K562 (cell line): Measurements from ENCODE around the gene SLC16A5.

Source experiments
- CCNT2 ChIP-seq: IDR thresholded peaks from 2 replicates; pipeline ENCODE4 v1.6.1; 2011; ENCODE audit warnings: borderline replicate concordance, low read depth, mild to moderate bottlenecking, moderate library complexity, mixed read lengths, low read length; ENCODE audit not compliant: insufficient read length; ENCODE audit errors: extremely low read depth
- EWSR1 ChIP-seq: fragments of 450-650 bp; IDR thresholded peaks from 2 replicates; pipeline ENCODE4 v1.6.1; 2018; ENCODE audit warnings: borderline replicate concordance, mild to moderate bottlenecking, low read depth, moderate library complexity; ENCODE audit not compliant: partially characterized antibody
- FOXK1 ChIP-seq: sonication (generic); formaldehyde crosslinking; IDR thresholded peaks from 2 replicates; pipeline ENCODE4 v1.8.0; 2022; ENCODE audit warnings: missing genetic modification reagents, mild to moderate bottlenecking, borderline replicate concordance
- KDM2B ChIP-seq: fragments of 250-450 bp; sonication (Bioruptor Pico); IDR thresholded peaks from 2 replicates; pipeline ENCODE4 v1.8.0; 2021; ENCODE audit warnings: mild to moderate bottlenecking, moderate library complexity
- TCF3 ChIP-seq: sonication (generic); formaldehyde crosslinking; IDR thresholded peaks from 2 replicates; pipeline ENCODE4 v1.4.0; 2020; ENCODE audit warnings: mild to moderate bottlenecking, missing genetic modification reagents
- ZNF263 ChIP-seq: sonication (generic); formaldehyde crosslinking; IDR thresholded peaks from 2 replicates; pipeline ENCODE4 v1.8.0; 2022; ENCODE audit warnings: mild to moderate bottlenecking, missing genetic modification reagents, borderline replicate concordance
- ZNF384 ChIP-seq: IDR thresholded peaks from 2 replicates; pipeline ENCODE4 v1.6.1; 2012; ENCODE audit warnings: low read depth, low read length, improper control_type of control experiment
- TF ChIP-seq, protein P1 (sequence below), 3 experiments: IDR thresholded peaks in 2 of 3; conservative IDR thresholded peaks in 1 of 3; 2 replicates each; pipeline ENCODE4 v1.5.1; 2011 to 2012; ENCODE audit warnings: low read length in 3 of 3, mild to moderate bottlenecking in 3 of 3, control low read depth in 2 of 3, improper control_type of control experiment in 1 of 3, inconsistent platforms in 1 of 3, low read depth in 1 of 3, mixed read lengths in 1 of 3, moderate library complexity in 1 of 3; ENCODE audit not compliant: insufficient read depth in 2 of 3
- TF ChIP-seq, protein P2 (sequence below): sonication (generic); formaldehyde crosslinking; IDR thresholded peaks from 2 replicates; pipeline ENCODE4 v1.8.0; 2022; ENCODE audit warnings: mild to moderate bottlenecking, missing genetic modification reagents
- TF ChIP-seq, protein P3 (sequence below): fragments of 450-650 bp; IDR thresholded peaks from 2 replicates; pipeline ENCODE4 v1.6.1; 2017; ENCODE audit warnings: antibody characterized with exemption, mild to moderate bottlenecking

DNA sequence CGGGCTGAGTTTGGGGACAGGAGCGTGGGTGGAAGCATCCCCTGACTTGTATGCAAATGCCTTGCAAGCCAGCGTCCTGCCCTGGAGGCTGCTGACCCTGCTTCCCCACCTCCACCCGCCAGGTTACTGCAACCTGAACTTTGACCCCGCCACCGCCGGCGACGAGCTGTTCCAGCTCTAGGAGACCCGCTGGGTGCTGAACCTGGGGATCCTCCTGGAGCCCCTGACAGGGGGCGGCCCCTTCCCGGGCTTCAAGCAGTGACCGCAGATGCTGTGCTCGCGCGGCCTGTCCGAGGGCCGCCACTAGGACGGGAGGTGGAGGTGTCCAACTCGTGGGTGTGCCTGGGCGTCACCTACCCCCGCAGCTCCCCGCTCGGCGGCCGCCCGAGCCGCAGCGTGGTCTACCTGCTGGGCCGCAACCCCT, 10.7 kb upstream of the SLC16A5 start:
- TF ChIP-seq EWSR1 (no peak), ZNF384 (no peak), FOXK1 (CRISPR knock-in tag) (no peak), TCF3 (no peak), CCNT2 (no peak), KDM2B (CRISPR knock-in tag) (no peak), ZNF263 (CRISPR knock-in tag) (no peak)
- TF ChIP-seq, protein P1, sequence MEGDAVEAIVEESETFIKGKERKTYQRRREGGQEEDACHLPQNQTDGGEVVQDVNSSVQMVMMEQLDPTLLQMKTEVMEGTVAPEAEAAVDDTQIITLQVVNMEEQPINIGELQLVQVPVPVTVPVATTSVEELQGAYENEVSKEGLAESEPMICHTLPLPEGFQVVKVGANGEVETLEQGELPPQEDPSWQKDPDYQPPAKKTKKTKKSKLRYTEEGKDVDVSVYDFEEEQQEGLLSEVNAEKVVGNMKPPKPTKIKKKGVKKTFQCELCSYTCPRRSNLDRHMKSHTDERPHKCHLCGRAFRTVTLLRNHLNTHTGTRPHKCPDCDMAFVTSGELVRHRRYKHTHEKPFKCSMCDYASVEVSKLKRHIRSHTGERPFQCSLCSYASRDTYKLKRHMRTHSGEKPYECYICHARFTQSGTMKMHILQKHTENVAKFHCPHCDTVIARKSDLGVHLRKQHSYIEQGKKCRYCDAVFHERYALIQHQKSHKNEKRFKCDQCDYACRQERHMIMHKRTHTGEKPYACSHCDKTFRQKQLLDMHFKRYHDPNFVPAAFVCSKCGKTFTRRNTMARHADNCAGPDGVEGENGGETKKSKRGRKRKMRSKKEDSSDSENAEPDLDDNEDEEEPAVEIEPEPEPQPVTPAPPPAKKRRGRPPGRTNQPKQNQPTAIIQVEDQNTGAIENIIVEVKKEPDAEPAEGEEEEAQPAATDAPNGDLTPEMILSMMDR (IDR thresholded peaks at IDR 0.05 in 2 of 3, conservative IDR thresholded peaks at IDR 0.05 in 1 of 3; ENCODE audit: insufficient read depth in 2 of 3, low read depth in 1 of 3, low read length in 3 of 3), result no peak
- TF ChIP-seq, protein P2, sequence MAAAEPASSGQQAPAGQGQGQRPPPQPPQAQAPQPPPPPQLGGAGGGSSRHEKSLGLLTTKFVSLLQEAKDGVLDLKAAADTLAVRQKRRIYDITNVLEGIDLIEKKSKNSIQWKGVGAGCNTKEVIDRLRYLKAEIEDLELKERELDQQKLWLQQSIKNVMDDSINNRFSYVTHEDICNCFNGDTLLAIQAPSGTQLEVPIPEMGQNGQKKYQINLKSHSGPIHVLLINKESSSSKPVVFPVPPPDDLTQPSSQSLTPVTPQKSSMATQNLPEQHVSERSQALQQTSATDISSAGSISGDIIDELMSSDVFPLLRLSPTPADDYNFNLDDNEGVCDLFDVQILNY (CRISPR knock-in tag), result no peak
- TF ChIP-seq, protein P3, sequence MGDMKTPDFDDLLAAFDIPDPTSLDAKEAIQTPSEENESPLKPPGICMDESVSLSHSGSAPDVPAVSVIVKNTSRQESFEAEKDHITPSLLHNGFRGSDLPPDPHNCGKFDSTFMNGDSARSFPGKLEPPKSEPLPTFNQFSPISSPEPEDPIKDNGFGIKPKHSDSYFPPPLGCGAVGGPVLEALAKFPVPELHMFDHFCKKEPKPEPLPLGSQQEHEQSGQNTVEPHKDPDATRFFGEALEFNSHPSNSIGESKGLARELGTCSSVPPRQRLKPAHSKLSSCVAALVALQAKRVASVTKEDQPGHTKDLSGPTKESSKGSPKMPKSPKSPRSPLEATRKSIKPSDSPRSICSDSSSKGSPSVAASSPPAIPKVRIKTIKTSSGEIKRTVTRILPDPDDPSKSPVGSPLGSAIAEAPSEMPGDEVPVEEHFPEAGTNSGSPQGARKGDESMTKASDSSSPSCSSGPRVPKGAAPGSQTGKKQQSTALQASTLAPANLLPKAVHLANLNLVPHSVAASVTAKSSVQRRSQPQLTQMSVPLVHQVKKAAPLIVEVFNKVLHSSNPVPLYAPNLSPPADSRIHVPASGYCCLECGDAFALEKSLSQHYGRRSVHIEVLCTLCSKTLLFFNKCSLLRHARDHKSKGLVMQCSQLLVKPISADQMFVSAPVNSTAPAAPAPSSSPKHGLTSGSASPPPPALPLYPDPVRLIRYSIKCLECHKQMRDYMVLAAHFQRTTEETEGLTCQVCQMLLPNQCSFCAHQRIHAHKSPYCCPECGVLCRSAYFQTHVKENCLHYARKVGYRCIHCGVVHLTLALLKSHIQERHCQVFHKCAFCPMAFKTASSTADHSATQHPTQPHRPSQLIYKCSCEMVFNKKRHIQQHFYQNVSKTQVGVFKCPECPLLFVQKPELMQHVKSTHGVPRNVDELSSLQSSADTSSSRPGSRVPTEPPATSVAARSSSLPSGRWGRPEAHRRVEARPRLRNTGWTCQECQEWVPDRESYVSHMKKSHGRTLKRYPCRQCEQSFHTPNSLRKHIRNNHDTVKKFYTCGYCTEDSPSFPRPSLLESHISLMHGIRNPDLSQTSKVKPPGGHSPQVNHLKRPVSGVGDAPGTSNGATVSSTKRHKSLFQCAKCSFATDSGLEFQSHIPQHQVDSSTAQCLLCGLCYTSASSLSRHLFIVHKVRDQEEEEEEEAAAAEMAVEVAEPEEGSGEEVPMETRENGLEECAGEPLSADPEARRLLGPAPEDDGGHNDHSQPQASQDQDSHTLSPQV, result no peak
